K562 (cell line): ENCODE results near the gene PA2G4. TPM values are rescaled to one million over a fixed set of nuclear protein-coding genes. Genes with fewer than 3 reads are reported as not detected.

Experiments
- ATF6 ChIP-seq: sonication (generic); formaldehyde crosslinking; IDR thresholded peaks from 2 replicates; pipeline ENCODE4 v1.4.0; 2020; ENCODE audit warnings: mild to moderate bottlenecking, missing genetic modification reagents
- GTF2F1 ChIP-seq: IDR thresholded peaks from 2 replicates; pipeline ENCODE4 v1.6.1; 2011; ENCODE audit warnings: low read depth, low read length, improper control_type of control experiment
- HDAC3 ChIP-seq: fragments of 450-650 bp; IDR thresholded peaks from 2 replicates; pipeline ENCODE4 v1.6.1; 2018; ENCODE audit warnings: borderline replicate concordance, mild to moderate bottlenecking, moderate library complexity; ENCODE audit not compliant: partially characterized antibody
- HDGF ChIP-seq: fragments of 450-650 bp; IDR thresholded peaks from 2 replicates; pipeline ENCODE4 v1.6.1; 2016
- HNRNPL ChIP-seq: fragments of 200-400 bp; formaldehyde crosslinking; IDR thresholded peaks from 2 replicates; pipeline ENCODE4 v1.6.1; 2017; ENCODE audit warnings: low read depth, mild to moderate bottlenecking, low read length
- MLX ChIP-seq, 2 experiments: fragments of 450-650 bp in 1 of 2; sonication (generic) in 1 of 2; formaldehyde crosslinking; conservative IDR thresholded peaks; 2 replicates each; pipeline versions ENCODE4 v1.4.0 to v1.8.1; 2020 to 2022; ENCODE audit warnings: mild to moderate bottlenecking in 1 of 2, missing genetic modification reagents in 1 of 2
- SMC3 ChIP-seq: conservative IDR thresholded peaks from 2 replicates; pipeline ENCODE4 v1.6.1; 2011; ENCODE audit warnings: low read depth, low read length, improper control_type of control experiment; ENCODE audit not compliant: insufficient read depth
- SP1 ChIP-seq: sonication (generic); formaldehyde crosslinking; IDR thresholded peaks from 2 replicates; pipeline ENCODE4 v1.8.1; 2022; ENCODE audit warnings: mild to moderate bottlenecking, missing genetic modification reagents
- SUPT5H ChIP-seq: fragments of 450-650 bp; IDR thresholded peaks from 2 replicates; pipeline ENCODE4 v1.6.1; 2016
- TEAD4 ChIP-seq, 2 experiments: sonication (generic) in 1 of 2; formaldehyde crosslinking in 1 of 2; IDR thresholded peaks; 2 replicates each; pipeline versions ENCODE4 v1.6.1 to v1.8.0; 2012 to 2022; ENCODE audit warnings: borderline replicate concordance in 1 of 2, inconsistent platforms in 1 of 2, low read length in 1 of 2, mild to moderate bottlenecking in 1 of 2, missing genetic modification reagents in 1 of 2
- TSHZ1 ChIP-seq: fragments of 250-450 bp; sonication (Bioruptor Pico); IDR thresholded peaks from 2 replicates; pipeline ENCODE4 v1.4.0; 2020; ENCODE audit warnings: mild to moderate bottlenecking, moderate library complexity
- XRCC5 ChIP-seq: fragments of 200-400 bp; formaldehyde crosslinking; IDR thresholded peaks from 2 replicates; pipeline ENCODE4 v1.6.1; 2017; ENCODE audit warnings: low read depth, mild to moderate bottlenecking, low read length
- ZMIZ1 ChIP-seq, 2 experiments: fragments of 150-350 bp in 1 of 2; IDR thresholded peaks; 2 replicates each; pipeline ENCODE4 v1.6.1; 2012 to 2016; ENCODE audit warnings: low read depth in 2 of 2, low read length in 2 of 2, mild to moderate bottlenecking in 1 of 2, moderate library complexity in 1 of 2
- polyA plus RNA-seq, 8 experiments: library from polyadenylated mRNA; depleted of rRNA in 4 of 8; stranded (reverse) in 5 of 8; unstranded in 3 of 8; fragments of >200 nt; fragmentation: Nextera tagmentation in 2 of 8; fragmentation: Illumina TruSeq in 1 of 8; extraction: Ambion mirVana in 2 of 8; extraction: Trizol in 1 of 8; gene quantifications; 2 replicates each; pipeline versions ENCODE4 v1.2.1 to v1.2.3, GENCODE V29; 2011 to 2014; ENCODE audit warnings: inconsistent platforms in 1 of 8, missing spikeins in 1 of 8
- total RNA-seq, 7 experiments: library from RNA; depleted of rRNA in 6 of 7; stranded (reverse); fragments of >200 nt in 6 of 7; fragmentation: Illumina TruSeq in 2 of 7; extraction: Trizol in 2 of 7; gene quantifications; 2 replicates each; pipeline versions ENCODE4 v1.2.1 to v1.2.3, GENCODE V29; 2011 to 2021; ENCODE audit warnings: low replicate concordance in 1 of 7

PA2G4 gene
- total and polyA plus RNA-seq, 9 of the 15 experiments (the other 6 are each of a cell fraction or from before 2014, with no cell fraction given): 230 to 925 (median 638) TPM

GRCh38 chr12:56117778-56118687 lies 13.7 kb downstream of the PA2G4 start, which contains the start of gene ZC3H10 (continued):
- TF ChIP-seq GTF2F1 (peak; percentile 89; the same call in 1 of the 2 replicates), TEAD4 (IDR thresholded peaks at IDR 0.05; ENCODE audit: low read length) (peak; percentile 73), TEAD4 (CRISPR knock-in tag; IDR thresholded peaks at IDR 0.05; ENCODE audit: borderline replicate concordance) (no peak), HDAC3 (peak; percentile 64), HNRNPL (0 out of 2 replicates have a peak, but pooled peaks have one; percentile 39), SUPT5H (peak; percentile 99), ZMIZ1 (IDR thresholded peaks at IDR 0.05; ENCODE audit: low read depth in 2 of 2, low read length in 2 of 2) (peak in 1 of 2 experiments; percentile 33; a peak in 1 of 4 replicates), ATF6 (CRISPR knock-in tag) (no peak), SP1 (CRISPR knock-in tag) (peak; percentile 99), SMC3 (peak; percentile 31; the same call in 1 of the 2 replicates), TSHZ1 (CRISPR knock-in tag) (no peak), MLX (CRISPR knock-in tag; conservative IDR thresholded peaks at IDR 0.05) (peak in 1 of 2 experiments; percentile 67; a peak in 1 of 4 replicates), XRCC5 (peak; percentile 74; the same call in 1 of the 2 replicates), HDGF (peak; percentile 95)
